ENCODE measurements around the gene FKBP10.
"Not testable (repeated sequence)": the region's sequence is repeated elsewhere in the genome, so short reads cannot be mapped to it uniquely, and the experiment has no call there.

The FKBP10 gene

GRCh38 chr17:41844971-41845370 lies 32.2 kb downstream of the FKBP10 start:
- DNase-seq, result no peak

GRCh38 chr17:41848788-41849187 lies 36.0 kb downstream of the FKBP10 start:
- DNase-seq, result no peak

- DNase-seq, result no peak
Observed at GRCh38 chr17:41849251-41849990, 36.6 kb downstream of the FKBP10 start.

- DNase-seq, result not testable (repeated sequence)
Observed at GRCh38 chr17:41851382-41851781, 38.6 kb downstream of the FKBP10 start.

GRCh38 chr17:41860254-41860931 lies 47.6 kb downstream of the FKBP10 start:
- DNase-seq, result no peak

GRCh38 chr17:41863074-41863848 lies 50.5 kb downstream of the FKBP10 start:
- peak; percentile 53 for DNase-seq

- no peak for DNase-seq
Observed at GRCh38 chr17:41864498-41864835, 51.7 kb downstream of the FKBP10 start.

- DNase-seq, result peak; percentile 92
Observed at GRCh38 chr17:41864836-41865595, 52.2 kb downstream of the FKBP10 start, which contains the start of gene KLHL11. Gene KLHL11 (minus strand): TSS chr17:41865423. CDS start chr17:41865370, 53 bp downstream.

GRCh38 chr17:41865596-41865893 lies 52.7 kb downstream of the FKBP10 start:
- DNase-seq, result no peak

- no peak for DNase-seq
Observed at GRCh38 chr17:41868568-41868967, 55.8 kb downstream of the FKBP10 start.

- no peak for DNase-seq
Observed at GRCh38 chr17:41869426-41869825, 56.6 kb downstream of the FKBP10 start.

- no peak for DNase-seq
Observed at GRCh38 chr17:41870097-41870496, 57.3 kb downstream of the FKBP10 start.

GRCh38 chr17:41870627-41871026 lies 57.8 kb downstream of the FKBP10 start:
- no peak for DNase-seq

GRCh38 chr17:41871789-41872188 lies 59.0 kb downstream of the FKBP10 start:
- no peak for DNase-seq
